ENCODE data around the gene VPS51.
"Not testable (repeated sequence)": the region's sequence is repeated elsewhere in the genome, so short reads cannot be mapped to it uniquely, and the experiment has no call there.

Gene VPS51

DNA sequence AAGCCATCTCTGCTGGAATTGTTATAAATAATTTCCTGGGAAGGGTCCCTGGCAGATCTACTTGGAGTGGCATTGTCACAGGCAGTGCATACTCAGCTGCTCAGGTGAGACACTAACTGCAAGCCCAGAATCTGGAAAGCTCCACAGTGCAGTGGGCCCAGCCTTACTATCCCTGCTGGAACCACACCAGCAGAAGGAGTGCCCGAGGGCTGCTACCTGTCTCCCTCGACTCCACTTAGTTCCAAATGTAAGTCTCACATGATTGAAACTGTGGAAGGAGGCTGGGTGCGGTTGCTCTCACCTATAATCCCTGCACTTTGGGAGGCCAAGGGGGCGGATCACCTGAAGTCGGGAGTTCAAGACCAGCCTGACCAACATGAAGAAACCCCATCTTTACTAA is 52.6 kb downstream of the VPS51 start:
- H3K27me3 ChIP-seq (ENCODE audit: control insufficient read depth in 1 of 2, insufficient read depth in 2 of 2, low read length in 2 of 2): peaks cover 2 to 4% of the 10 kb centered on the region in 2 donors
- H3K9ac ChIP-seq (ENCODE audit: low read length in 2 of 2): no peak overlapping the region
- H3K4me3 ChIP-seq (ENCODE audit: low read length in 2 of 2): no peak overlapping the region
- no peaks in the 10 kb centered on the region for H3K9me3 ChIP-seq (ENCODE audit: control insufficient read depth in 2 of 2, low read length in 2 of 2)
- peaks cover 5% of the 10 kb centered on the region for H3K4me1 ChIP-seq (ENCODE audit: control insufficient read depth, insufficient read depth, low read length)
- no peak overlapping the region for H3K27ac ChIP-seq (ENCODE audit: low read length)
- H3K36me3 ChIP-seq (ENCODE audit: control insufficient read depth in 2 of 2, insufficient read depth in 2 of 2, low read length in 2 of 2): no peaks in the 10 kb centered on the region

DNA sequence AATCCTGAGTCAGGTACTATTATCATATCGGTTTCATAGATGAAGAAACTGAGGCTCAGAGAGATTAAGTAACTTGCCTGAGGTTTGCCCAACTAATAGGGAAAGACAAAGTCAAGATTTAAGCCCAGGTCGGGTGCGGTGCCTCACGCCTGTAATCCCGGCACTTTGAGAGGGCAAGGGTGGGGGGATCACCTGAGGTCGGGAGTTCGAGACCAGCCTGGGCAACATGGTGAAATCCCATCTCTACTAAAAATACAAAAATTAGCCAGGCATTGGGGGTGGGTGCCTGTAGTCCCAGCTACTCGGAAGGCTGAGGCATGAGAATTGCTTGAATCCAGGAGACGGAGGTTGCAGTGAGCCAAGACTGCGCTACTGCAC is 54.1 kb downstream of the VPS51 start:
- not testable (repeated sequence) for H3K36me3 ChIP-seq (ENCODE audit: control insufficient read depth in 2 of 2, insufficient read depth in 2 of 2, low read length in 2 of 2); H3K27me3 ChIP-seq (ENCODE audit: control insufficient read depth in 1 of 2, insufficient read depth in 2 of 2, low read length in 2 of 2); H3K27ac ChIP-seq (ENCODE audit: low read length); H3K4me1 ChIP-seq (ENCODE audit: control insufficient read depth, insufficient read depth, low read length); H3K9ac ChIP-seq (ENCODE audit: low read length in 2 of 2); H3K9me3 ChIP-seq (ENCODE audit: control insufficient read depth in 2 of 2, low read length in 2 of 2); H3K4me3 ChIP-seq (ENCODE audit: low read length in 2 of 2)

DNA sequence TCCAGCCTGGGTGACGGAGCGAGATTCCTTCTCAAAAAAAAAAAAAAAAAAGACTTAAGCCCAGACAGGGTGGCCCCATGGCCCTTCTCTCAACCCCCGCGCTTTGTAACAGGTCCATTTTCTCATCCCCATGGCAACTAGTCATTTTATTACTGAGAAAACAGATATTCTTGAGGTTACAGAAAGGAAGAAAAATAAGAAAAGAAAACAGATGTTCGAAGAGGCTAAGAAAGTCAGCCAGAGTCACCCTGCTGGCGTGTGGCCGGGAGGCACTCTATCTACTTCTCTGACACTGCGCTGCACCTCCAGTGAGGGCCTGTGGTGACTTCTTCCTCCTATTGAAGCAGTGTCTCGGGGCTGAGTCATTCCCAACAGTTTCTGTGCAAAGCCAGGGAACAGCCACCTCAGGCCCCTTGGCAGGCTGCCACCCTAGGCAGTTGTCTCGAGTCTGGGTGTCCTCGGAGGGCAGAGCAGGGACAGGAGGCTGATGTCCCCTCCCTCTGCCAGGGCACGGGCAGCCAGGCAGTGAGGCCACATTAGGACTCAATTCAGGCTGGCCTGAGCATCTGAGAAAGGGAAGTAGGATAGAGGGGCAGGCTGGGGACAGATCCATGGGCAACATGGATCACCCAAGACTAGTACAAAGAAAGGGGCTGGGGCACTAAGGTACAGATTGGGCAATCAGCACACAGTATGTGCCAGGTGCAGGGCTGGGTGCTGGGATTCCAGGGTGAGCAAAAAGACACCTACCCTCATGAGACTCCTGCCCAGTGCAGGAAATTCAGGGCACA is 54.7 kb downstream of the VPS51 start:
- Histone ChIP-seq H3K36me3 (ENCODE audit: control insufficient read depth in 2 of 2, insufficient read depth in 2 of 2, low read length in 2 of 2) (no peaks in the 10 kb centered on the region), H3K9ac (ENCODE audit: low read length in 2 of 2) (no peak overlapping the region), H3K4me3 (ENCODE audit: low read length in 2 of 2) (no peak overlapping the region), H3K9me3 (ENCODE audit: control insufficient read depth in 2 of 2, low read length in 2 of 2) (no peaks in the 10 kb centered on the region), H3K27ac (ENCODE audit: low read length) (no peak overlapping the region), H3K27me3 (ENCODE audit: control insufficient read depth in 1 of 2, insufficient read depth in 2 of 2, low read length in 2 of 2) (peaks cover 2 to 4% of the 10 kb centered on the region in 2 donors), H3K4me1 (ENCODE audit: control insufficient read depth, insufficient read depth, low read length) (peaks cover 5% of the 10 kb centered on the region)

- Histone ChIP-seq H3K9me3 (ENCODE audit: control insufficient read depth in 2 of 2, low read length in 2 of 2) (no peaks in the 10 kb centered on the region), H3K4me1 (ENCODE audit: control insufficient read depth, insufficient read depth, low read length) (peaks cover 5% of the 10 kb centered on the region), H3K36me3 (ENCODE audit: control insufficient read depth in 2 of 2, insufficient read depth in 2 of 2, low read length in 2 of 2) (no peaks in the 10 kb centered on the region), H3K4me3 (ENCODE audit: low read length in 2 of 2) (no peak overlapping the region), H3K9ac (ENCODE audit: low read length in 2 of 2) (no peak overlapping the region), H3K27me3 (ENCODE audit: control insufficient read depth in 1 of 2, insufficient read depth in 2 of 2, low read length in 2 of 2) (peaks cover 2 to 3% of the 10 kb centered on the region in 2 donors), H3K27ac (ENCODE audit: low read length) (no peak overlapping the region)
Measured at GRCh38 chr11:65151331-65151899, 55.4 kb downstream of the VPS51 start.

GRCh38 chr11:65152122-65152521 is 56.1 kb downstream of the VPS51 start:
- peaks cover 5% of the 10 kb centered on the region for H3K4me1 ChIP-seq (ENCODE audit: control insufficient read depth, insufficient read depth, low read length)
- H3K4me3 ChIP-seq (ENCODE audit: low read length in 2 of 2): no peak overlapping the region
- H3K9ac ChIP-seq (ENCODE audit: low read length in 2 of 2): no peak overlapping the region
- no peaks in the 10 kb centered on the region for H3K27me3 ChIP-seq (ENCODE audit: control insufficient read depth in 1 of 2, insufficient read depth in 2 of 2, low read length in 2 of 2)
- no peaks in the 10 kb centered on the region for H3K36me3 ChIP-seq (ENCODE audit: control insufficient read depth in 2 of 2, insufficient read depth in 2 of 2, low read length in 2 of 2)
- H3K27ac ChIP-seq (ENCODE audit: low read length): no peak overlapping the region
- no peaks in the 10 kb centered on the region for H3K9me3 ChIP-seq (ENCODE audit: control insufficient read depth in 2 of 2, low read length in 2 of 2)

DNA sequence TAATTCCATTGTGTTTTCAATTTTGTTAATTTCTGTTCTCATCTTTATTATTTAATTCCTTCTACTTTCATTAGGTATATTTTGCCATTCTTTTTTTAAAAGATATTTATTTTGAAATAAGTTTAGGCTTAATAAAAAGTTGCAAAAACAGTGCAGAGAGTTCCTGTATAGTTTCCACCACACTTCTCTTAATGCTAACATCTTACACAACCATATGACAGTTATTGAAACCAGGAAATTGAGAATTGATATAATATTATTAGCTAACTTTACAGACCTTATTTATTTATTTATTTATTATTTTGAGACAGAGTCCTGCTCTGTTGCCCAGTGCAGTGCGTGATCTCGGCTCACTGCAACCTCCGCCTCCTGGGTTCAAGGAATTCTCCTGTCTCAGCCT is 60.2 kb downstream of the VPS51 start:
- no peaks in the 10 kb centered on the region for H3K9me3 ChIP-seq (ENCODE audit: control insufficient read depth in 2 of 2, low read length in 2 of 2)
- H3K4me1 ChIP-seq (ENCODE audit: control insufficient read depth, insufficient read depth, low read length): no peaks in the 10 kb centered on the region
- no peaks in the 10 kb centered on the region for H3K27me3 ChIP-seq (ENCODE audit: control insufficient read depth in 1 of 2, insufficient read depth in 2 of 2, low read length in 2 of 2)
- H3K36me3 ChIP-seq (ENCODE audit: control insufficient read depth in 2 of 2, insufficient read depth in 2 of 2, low read length in 2 of 2): no peaks in the 10 kb centered on the region
- H3K4me3 ChIP-seq (ENCODE audit: low read length in 2 of 2): no peak overlapping the region
- no peak overlapping the region for H3K27ac ChIP-seq (ENCODE audit: low read length)
- H3K9ac ChIP-seq (ENCODE audit: low read length in 2 of 2): no peak overlapping the region

GRCh38 chr11:65156926-65157325 is 60.9 kb downstream of the VPS51 start:
- Histone ChIP-seq H3K9ac (ENCODE audit: low read length in 2 of 2) (no peak overlapping the region), H3K27me3 (ENCODE audit: control insufficient read depth in 1 of 2, insufficient read depth in 2 of 2, low read length in 2 of 2) (no peaks in the 10 kb centered on the region), H3K36me3 (ENCODE audit: control insufficient read depth in 2 of 2, insufficient read depth in 2 of 2, low read length in 2 of 2) (no peaks in the 10 kb centered on the region), H3K4me1 (ENCODE audit: control insufficient read depth, insufficient read depth, low read length) (no peaks in the 10 kb centered on the region), H3K27ac (ENCODE audit: low read length) (no peak overlapping the region), H3K4me3 (ENCODE audit: low read length in 2 of 2) (no peak overlapping the region), H3K9me3 (ENCODE audit: control insufficient read depth in 2 of 2, low read length in 2 of 2) (no peaks in the 10 kb centered on the region)

- Histone ChIP-seq H3K36me3 (ENCODE audit: control insufficient read depth in 2 of 2, insufficient read depth in 2 of 2, low read length in 2 of 2) (no peaks in the 10 kb centered on the region), H3K27ac (ENCODE audit: low read length) (no peak overlapping the region), H3K4me1 (ENCODE audit: control insufficient read depth, insufficient read depth, low read length) (no peaks in the 10 kb centered on the region), H3K27me3 (ENCODE audit: control insufficient read depth in 1 of 2, insufficient read depth in 2 of 2, low read length in 2 of 2) (no peaks in the 10 kb centered on the region), H3K9ac (ENCODE audit: low read length in 2 of 2) (no peak overlapping the region), H3K9me3 (ENCODE audit: control insufficient read depth in 2 of 2, low read length in 2 of 2) (no peaks in the 10 kb centered on the region), H3K4me3 (ENCODE audit: low read length in 2 of 2) (no peak overlapping the region)
Measured at GRCh38 chr11:65157336-65157735, 61.3 kb downstream of the VPS51 start.

DNA sequence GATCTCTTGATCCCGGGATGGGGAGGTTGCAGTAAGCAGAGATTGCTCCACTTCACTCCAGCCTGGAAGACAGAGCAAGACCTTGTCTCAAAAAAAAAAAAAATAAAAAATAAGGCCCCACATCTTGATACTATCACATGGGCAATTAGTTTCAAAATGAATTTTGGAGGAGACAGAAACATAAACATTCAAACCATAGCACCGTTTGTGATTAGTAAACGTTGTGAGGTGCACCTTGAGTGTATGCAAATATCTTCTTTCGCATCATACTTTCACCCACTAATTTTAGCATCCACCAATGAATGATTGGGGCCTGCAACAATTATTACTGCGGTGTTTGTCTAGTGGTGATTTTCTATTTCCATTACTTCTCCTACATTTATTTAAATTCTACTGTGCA is 63.0 kb downstream of the VPS51 start:
- Histone ChIP-seq H3K36me3 (ENCODE audit: control insufficient read depth in 2 of 2, insufficient read depth in 2 of 2, low read length in 2 of 2) (no peaks in the 10 kb centered on the region), H3K4me1 (ENCODE audit: control insufficient read depth, insufficient read depth, low read length) (no peaks in the 10 kb centered on the region), H3K27ac (ENCODE audit: low read length) (no peak overlapping the region), H3K9me3 (ENCODE audit: control insufficient read depth in 2 of 2, low read length in 2 of 2) (no peaks in the 10 kb centered on the region), H3K27me3 (ENCODE audit: control insufficient read depth in 1 of 2, insufficient read depth in 2 of 2, low read length in 2 of 2) (no peaks in the 10 kb centered on the region), H3K4me3 (ENCODE audit: low read length in 2 of 2) (no peak overlapping the region), H3K9ac (ENCODE audit: low read length in 2 of 2) (no peak overlapping the region)

GRCh38 chr11:65160643-65161042 is 64.6 kb downstream of the VPS51 start:
- Histone ChIP-seq H3K4me1 (ENCODE audit: control insufficient read depth, insufficient read depth, low read length) (no peaks in the 10 kb centered on the region), H3K9me3 (ENCODE audit: control insufficient read depth in 2 of 2, low read length in 2 of 2) (no peaks in the 10 kb centered on the region), H3K9ac (ENCODE audit: low read length in 2 of 2) (no peak overlapping the region), H3K27me3 (ENCODE audit: control insufficient read depth in 1 of 2, insufficient read depth in 2 of 2, low read length in 2 of 2) (no peaks in the 10 kb centered on the region), H3K27ac (ENCODE audit: low read length) (no peak overlapping the region), H3K4me3 (ENCODE audit: low read length in 2 of 2) (no peak overlapping the region), H3K36me3 (ENCODE audit: control insufficient read depth in 2 of 2, insufficient read depth in 2 of 2, low read length in 2 of 2) (no peaks in the 10 kb centered on the region)
